HepG2 (cell line): Measurements from ENCODE around the gene ANXA11. TPM values are rescaled to one million over a fixed set of nuclear protein-coding genes. Genes with fewer than 3 reads are reported as not detected.

Experiments
- HNRNPL ChIP-seq: fragments of 200-400 bp; formaldehyde crosslinking; IDR thresholded peaks from 2 replicates; pipeline ENCODE4 v1.6.1; 2017; ENCODE audit warnings: mild to moderate bottlenecking, low read depth, low read length
- NRL ChIP-seq: sonication (generic); formaldehyde crosslinking; IDR thresholded peaks from 2 replicates; pipeline ENCODE4 v1.5.0; 2020; ENCODE audit warnings: missing genetic modification reagents, mild to moderate bottlenecking, moderate library complexity, borderline replicate concordance
- RBFOX2 ChIP-seq: fragments of 200-400 bp; formaldehyde crosslinking; IDR thresholded peaks from 2 replicates; pipeline ENCODE4 v1.6.1; 2017; ENCODE audit warnings: low read depth, mild to moderate bottlenecking, low read length
- SOX13 ChIP-seq, 3 experiments: fragments of 450-650 bp in 1 of 3; sonication (generic) in 1 of 3; formaldehyde crosslinking in 1 of 3; IDR thresholded peaks in 2 of 3; conservative IDR thresholded peaks in 1 of 3; 2 replicates each; pipeline versions ENCODE4 v1.5.0 to v1.6.1; 2016 to 2020; ENCODE audit warnings: antibody characterized with exemption in 1 of 3, mild to moderate bottlenecking in 1 of 3, missing compliant biosample characterization in 1 of 3, missing genetic modification reagents in 1 of 3, moderate library complexity in 1 of 3
- ZNF225 ChIP-seq: sonication (generic); formaldehyde crosslinking; IDR thresholded peaks from 2 replicates; pipeline ENCODE4 v1.4.0; 2020; ENCODE audit warnings: mild to moderate bottlenecking, missing genetic modification reagents
- ZNF232 ChIP-seq: sonication (generic); formaldehyde crosslinking; IDR thresholded peaks from 2 replicates; pipeline ENCODE4 v1.4.0; 2020; ENCODE audit warnings: missing genetic modification reagents, borderline replicate concordance
- ZNF724P ChIP-seq: sonication (generic); formaldehyde crosslinking; IDR thresholded peaks from 2 replicates; pipeline ENCODE4 v1.8.0; 2022; ENCODE audit warnings: missing genetic modification reagents, borderline replicate concordance
- polyA plus RNA-seq, 8 experiments: library from polyadenylated mRNA; depleted of rRNA in 3 of 8; stranded (reverse) in 7 of 8; unstranded in 1 of 8; fragments of >200 nt; fragmentation: Illumina TruSeq in 4 of 8; extraction: Trizol in 4 of 8; gene quantifications; 2 replicates each; pipeline versions ENCODE4 v1.2.1 to v1.2.3, GENCODE V29; 2011 to 2016; ENCODE audit warnings: low read depth in 4 of 8, missing spikeins in 1 of 8, mixed read lengths in 1 of 8; ENCODE audit not compliant: insufficient read depth in 1 of 8
- total RNA-seq, 5 experiments: library from RNA; depleted of rRNA; stranded (reverse); fragments of >200 nt; fragmentation: Illumina TruSeq; extraction: Trizol; gene quantifications; 2 replicates each; pipeline ENCODE4 v1.2.3, GENCODE V29; 2016; ENCODE audit warnings: low read depth in 1 of 5
- TF ChIP-seq, protein P1 (sequence below): sonication (generic); formaldehyde crosslinking; IDR thresholded peaks from 2 replicates; pipeline ENCODE4 v1.5.0; 2020; ENCODE audit warnings: mild to moderate bottlenecking, missing genetic modification reagents, borderline replicate concordance
- TF ChIP-seq, protein P2 (sequence below): sonication (generic); formaldehyde crosslinking; IDR thresholded peaks from 2 replicates; pipeline ENCODE4 v1.5.0; 2020; ENCODE audit warnings: mild to moderate bottlenecking, missing genetic modification reagents, moderate library complexity
- TF ChIP-seq, protein P3 (sequence below): sonication (generic); formaldehyde crosslinking; IDR thresholded peaks from 2 replicates; pipeline ENCODE4 v1.8.0; 2022; ENCODE audit warnings: missing genetic modification reagents, mild to moderate bottlenecking, moderate library complexity, borderline replicate concordance
- TF ChIP-seq, protein P4 (sequence below): sonication (generic); formaldehyde crosslinking; IDR thresholded peaks from one replicate; pipeline ENCODE4 v1.5.1; 2020; ENCODE audit warnings: mild to moderate bottlenecking, missing genetic modification reagents; ENCODE audit errors: not compliant biosample characterization

ANXA11 gene
- total and polyA plus RNA-seq, 2 of the 13 experiments (the other 11 are each of a cell fraction or from before 2014, with no cell fraction given): 30.6 to 51.5 TPM

DNA sequence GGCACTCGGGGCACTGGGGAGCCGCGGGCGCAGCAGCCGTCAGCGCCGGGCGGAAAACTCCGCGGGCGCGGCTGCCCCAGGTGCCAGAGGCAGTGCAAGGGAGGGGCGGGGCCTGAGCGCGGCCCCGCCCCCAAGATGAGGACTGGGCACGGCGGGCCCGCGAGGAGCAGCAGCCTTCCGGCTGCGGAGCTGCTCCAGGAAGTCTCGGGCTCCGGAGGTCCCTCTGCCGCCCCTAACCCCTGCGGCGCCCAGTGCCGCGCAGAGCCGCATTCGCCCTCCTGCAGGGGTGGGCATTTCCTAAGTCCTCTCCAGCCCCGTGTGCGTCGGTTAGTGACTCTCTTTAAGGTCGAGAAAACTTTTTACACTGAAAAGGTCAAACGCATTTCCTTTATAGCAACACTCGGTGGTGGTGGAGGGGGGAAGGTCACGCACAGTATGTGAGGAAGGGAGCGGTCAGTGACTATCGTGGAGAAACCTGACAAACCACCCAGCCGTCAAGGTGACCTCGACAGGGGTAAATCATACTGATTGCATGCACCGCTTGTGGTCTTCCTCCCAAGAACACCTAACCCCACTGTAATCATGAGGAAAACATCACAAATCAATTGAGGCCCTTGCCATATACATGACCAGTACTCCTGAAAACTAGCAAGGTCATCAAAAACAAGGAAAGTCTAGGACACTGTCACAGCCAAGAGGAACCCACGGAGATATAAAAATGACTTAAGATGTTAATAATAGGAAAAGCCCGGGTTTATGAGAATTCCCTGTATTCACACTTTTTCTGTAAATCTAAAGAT, at the start of gene ANXA11 (continued):
- TF ChIP-seq, protein P1, sequence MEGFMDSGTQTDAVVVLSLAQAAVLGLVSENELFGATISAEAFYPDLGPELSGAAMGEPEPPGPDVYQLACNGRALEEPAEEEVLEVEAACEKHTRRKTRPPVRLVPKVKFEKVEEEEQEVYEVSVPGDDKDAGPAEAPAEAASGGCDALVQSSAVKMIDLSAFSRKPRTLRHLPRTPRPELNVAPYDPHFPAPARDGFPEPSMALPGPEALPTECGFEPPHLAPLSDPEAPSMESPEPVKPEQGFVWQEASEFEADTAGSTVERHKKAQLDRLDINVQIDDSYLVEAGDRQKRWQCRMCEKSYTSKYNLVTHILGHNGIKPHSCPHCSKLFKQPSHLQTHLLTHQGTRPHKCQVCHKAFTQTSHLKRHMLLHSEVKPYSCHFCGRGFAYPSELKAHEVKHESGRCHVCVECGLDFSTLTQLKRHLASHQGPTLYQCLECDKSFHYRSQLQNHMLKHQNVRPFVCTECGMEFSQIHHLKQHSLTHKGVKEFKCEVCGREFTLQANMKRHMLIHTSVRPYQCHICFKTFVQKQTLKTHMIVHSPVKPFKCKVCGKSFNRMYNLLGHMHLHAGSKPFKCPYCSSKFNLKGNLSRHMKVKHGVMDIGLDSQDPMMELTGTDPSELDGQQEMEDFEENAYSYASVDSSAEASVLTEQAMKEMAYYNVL (CRISPR knock-in tag): 0 out of 2 replicates have a peak, but pooled peaks have one; percentile 44
- TF ChIP-seq HNRNPL (peak; percentile 77), NRL (CRISPR knock-in tag) (no peak), RBFOX2 (peak; percentile 88), ZNF724P (no peak), ZNF225 (CRISPR knock-in tag) (0 out of 2 replicates have a peak, but pooled peaks have one; percentile 55), ZNF232 (0 out of 2 replicates have a peak, but pooled peaks have one; percentile 42), SOX13 (IDR thresholded peaks at IDR 0.05) (no peak), SOX13 (CRISPR knock-in tag; conservative IDR thresholded peaks at IDR 0.05 in 1 of 2, IDR thresholded peaks at IDR 0.05 in 1 of 2) (no peak)
- TF ChIP-seq, protein P2, sequence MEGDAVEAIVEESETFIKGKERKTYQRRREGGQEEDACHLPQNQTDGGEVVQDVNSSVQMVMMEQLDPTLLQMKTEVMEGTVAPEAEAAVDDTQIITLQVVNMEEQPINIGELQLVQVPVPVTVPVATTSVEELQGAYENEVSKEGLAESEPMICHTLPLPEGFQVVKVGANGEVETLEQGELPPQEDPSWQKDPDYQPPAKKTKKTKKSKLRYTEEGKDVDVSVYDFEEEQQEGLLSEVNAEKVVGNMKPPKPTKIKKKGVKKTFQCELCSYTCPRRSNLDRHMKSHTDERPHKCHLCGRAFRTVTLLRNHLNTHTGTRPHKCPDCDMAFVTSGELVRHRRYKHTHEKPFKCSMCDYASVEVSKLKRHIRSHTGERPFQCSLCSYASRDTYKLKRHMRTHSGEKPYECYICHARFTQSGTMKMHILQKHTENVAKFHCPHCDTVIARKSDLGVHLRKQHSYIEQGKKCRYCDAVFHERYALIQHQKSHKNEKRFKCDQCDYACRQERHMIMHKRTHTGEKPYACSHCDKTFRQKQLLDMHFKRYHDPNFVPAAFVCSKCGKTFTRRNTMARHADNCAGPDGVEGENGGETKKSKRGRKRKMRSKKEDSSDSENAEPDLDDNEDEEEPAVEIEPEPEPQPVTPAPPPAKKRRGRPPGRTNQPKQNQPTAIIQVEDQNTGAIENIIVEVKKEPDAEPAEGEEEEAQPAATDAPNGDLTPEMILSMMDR (CRISPR knock-in tag): peak; percentile 21; the same call in 1 of the 2 replicates
- TF ChIP-seq, protein P3, sequence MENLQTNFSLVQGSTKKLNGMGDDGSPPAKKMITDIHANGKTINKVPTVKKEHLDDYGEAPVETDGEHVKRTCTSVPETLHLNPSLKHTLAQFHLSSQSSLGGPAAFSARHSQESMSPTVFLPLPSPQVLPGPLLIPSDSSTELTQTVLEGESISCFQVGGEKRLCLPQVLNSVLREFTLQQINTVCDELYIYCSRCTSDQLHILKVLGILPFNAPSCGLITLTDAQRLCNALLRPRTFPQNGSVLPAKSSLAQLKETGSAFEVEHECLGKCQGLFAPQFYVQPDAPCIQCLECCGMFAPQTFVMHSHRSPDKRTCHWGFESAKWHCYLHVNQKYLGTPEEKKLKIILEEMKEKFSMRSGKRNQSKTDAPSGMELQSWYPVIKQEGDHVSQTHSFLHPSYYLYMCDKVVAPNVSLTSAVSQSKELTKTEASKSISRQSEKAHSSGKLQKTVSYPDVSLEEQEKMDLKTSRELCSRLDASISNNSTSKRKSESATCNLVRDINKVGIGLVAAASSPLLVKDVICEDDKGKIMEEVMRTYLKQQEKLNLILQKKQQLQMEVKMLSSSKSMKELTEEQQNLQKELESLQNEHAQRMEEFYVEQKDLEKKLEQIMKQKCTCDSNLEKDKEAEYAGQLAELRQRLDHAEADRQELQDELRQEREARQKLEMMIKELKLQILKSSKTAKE (CRISPR knock-in tag): no peak
- TF ChIP-seq, protein P4, sequence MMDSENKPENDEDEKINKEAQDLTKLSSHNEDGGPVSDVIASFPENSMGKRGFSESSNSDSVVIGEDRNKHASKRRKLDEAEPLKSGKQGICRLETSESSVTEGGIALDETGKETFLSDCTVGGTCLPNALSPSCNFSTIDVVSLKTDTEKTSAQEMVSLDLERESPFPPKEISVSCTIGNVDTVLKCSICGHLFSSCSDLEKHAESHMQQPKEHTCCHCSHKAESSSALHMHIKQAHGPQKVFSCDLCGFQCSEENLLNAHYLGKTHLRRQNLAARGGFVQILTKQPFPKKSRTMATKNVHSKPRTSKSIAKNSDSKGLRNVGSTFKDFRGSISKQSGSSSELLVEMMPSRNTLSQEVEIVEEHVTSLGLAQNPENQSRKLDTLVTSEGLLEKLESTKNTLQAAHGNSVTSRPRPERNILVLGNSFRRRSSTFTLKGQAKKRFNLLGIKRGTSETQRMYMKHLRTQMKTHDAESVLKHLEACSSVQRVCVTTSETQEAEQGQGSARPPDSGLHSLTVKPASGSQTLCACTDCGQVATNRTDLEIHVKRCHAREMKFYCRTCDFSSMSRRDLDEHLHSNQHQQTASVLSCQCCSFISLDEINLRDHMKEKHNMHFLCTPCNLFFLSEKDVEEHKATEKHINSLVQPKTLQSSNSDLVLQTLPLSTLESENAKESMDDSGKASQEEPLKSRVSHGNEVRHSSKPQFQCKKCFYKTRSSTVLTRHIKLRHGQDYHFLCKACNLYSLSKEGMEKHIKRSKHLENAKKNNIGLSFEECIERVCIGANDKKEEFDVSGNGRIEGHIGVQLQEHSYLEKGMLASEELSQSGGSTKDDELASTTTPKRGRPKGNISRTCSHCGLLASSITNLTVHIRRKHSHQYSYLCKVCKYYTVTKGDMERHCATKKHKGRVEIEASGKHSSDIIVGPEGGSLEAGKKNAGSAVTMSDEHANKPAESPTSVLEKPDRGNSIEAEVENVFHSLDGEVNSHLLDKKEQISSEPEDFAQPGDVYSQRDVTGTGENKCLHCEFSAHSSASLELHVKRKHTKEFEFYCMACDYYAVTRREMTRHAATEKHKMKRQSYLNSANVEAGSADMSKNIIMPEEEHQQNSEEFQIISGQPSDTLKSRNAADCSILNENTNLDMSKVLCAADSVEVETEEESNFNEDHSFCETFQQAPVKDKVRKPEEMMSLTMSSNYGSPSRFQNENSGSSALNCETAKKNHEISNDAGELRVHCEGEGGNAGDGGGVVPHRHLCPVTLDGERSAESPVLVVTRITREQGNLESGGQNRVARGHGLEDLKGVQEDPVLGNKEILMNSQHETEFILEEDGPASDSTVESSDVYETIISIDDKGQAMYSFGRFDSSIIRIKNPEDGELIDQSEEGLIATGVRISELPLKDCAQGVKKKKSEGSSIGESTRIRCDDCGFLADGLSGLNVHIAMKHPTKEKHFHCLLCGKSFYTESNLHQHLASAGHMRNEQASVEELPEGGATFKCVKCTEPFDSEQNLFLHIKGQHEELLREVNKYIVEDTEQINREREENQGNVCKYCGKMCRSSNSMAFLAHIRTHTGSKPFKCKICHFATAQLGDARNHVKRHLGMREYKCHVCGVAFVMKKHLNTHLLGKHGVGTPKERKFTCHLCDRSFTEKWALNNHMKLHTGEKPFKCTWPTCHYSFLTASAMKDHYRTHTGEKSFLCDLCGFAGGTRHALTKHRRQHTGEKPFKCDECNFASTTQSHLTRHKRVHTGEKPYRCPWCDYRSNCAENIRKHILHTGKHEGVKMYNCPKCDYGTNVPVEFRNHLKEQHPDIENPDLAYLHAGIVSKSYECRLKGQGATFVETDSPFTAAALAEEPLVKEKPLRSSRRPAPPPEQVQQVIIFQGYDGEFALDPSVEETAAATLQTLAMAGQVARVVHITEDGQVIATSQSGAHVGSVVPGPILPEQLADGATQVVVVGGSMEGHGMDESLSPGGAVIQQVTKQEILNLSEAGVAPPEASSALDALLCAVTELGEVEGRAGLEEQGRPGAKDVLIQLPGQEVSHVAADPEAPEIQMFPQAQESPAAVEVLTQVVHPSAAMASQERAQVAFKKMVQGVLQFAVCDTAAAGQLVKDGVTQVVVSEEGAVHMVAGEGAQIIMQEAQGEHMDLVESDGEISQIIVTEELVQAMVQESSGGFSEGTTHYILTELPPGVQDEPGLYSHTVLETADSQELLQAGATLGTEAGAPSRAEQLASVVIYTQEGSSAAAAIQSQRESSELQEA: peak; percentile 6
